CD4-positive, alpha-beta T cell treated with Interleukin-6 at 100 ng/mL for 8 hours (primary cell): ENCODE results near the gene L2HGDH.

ENCODE experiments used
- DNase-seq: peaks from one replicate; pipeline ENCODE4 v3.0.0-alpha.2; 2020; ENCODE audit warnings: mixed read lengths, low spot score

Gene L2HGDH

GRCh38 chr14:50288146-50288545 lies 23.9 kb downstream of the L2HGDH start:
- DNase-seq: no peak

GRCh38 chr14:50285861-50286260 lies 26.2 kb downstream of the L2HGDH start:
- DNase-seq: no peak

GRCh38 chr14:50272498-50272897 lies 39.5 kb downstream of the L2HGDH start:
- no peak for DNase-seq

DNA sequence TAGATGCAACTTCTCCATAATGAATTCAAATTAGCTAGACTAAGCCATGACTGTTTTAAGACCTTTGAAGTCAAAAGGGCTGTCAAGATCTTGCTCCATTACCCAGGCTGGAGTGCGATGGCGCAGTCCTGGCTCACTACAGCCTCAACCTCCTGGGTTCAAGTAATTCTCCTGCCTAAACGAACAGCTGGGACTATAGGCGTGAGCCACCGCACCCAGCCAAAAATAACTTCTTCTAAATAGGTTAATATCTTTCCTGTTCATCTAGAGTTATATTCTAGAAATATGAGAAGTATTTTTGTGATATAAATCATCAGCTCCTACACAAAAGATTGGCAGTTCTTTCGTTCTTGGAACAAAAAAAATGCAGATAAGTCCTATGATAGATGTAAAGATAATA lies 41.1 kb downstream of the L2HGDH start:
- no peak for DNase-seq

- no peak for DNase-seq
These were observed 47.0 kb downstream of the L2HGDH start for GRCh38 chr14:50265029-50265428.

DNA sequence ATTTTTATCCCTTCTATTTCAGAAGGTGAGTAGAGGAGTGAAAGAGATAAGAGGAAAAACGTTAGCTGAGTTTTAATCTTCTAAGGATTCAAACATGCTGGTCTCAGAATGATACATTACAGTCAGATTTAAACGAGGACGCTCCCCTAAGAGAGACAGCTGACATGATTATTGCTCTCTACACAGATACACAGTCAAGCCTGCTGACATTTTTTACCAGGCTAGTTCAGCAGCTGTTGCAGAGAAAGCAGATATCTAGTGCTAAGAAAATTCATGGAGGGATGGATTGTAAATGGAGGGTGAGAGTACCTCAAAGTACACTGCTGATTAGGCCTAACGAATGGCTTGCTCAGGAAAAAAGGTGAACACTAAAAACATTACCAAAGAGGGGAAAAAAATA lies 48.7 kb downstream of the L2HGDH start:
- no peak for DNase-seq

- no peak for DNase-seq
These were observed 49.2 kb downstream of the L2HGDH start for GRCh38 chr14:50262865-50263264.

DNA sequence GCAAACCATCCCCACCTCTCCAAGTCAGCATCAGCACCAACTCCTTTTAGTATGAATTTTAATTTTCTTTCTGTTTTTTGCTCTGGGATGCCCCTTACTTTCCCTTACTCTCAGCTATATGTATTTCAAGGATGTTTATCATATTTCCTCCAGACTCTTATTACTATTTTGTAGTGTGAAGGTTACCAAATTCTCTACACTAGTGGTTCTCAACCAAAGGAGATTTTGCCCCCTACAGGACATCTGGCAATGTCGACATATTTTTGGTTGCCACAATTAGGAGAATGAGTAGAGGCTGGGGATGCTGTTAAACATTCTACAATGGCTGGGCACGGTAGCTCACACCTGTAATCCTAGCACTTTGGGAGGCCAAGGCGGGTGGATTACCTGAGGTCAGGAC lies 51.5 kb downstream of the L2HGDH start:
- DNase-seq: peak; percentile 24

GRCh38 chr14:50260072-50260471 lies 52.0 kb downstream of the L2HGDH start:
- DNase-seq: no peak

GRCh38 chr14:50257732-50258131 lies 54.3 kb downstream of the L2HGDH start:
- no peak for DNase-seq

- DNase-seq: no peak
These were observed 57.8 kb downstream of the L2HGDH start for GRCh38 chr14:50254248-50254647.

GRCh38 chr14:50249136-50249775 lies 62.8 kb downstream of the L2HGDH start:
- no peak for DNase-seq

DNA sequence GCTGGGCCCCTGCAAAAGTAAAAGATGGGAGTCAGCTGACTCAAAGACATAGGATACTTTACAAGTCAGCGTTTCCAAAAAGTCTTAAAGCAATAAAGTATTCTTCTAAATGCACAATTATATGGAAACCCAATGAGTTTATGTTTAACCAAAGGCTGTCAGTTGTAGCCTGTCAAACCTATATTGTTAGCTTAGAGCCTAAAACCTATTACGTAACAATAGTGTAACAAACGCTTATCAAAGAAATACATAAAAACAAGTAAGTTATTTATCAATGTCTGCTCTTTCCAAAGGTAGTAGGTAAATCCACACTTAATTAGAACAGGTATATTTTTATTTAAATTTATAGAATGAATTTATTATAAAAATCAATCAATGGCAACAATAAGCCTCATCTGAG lies 64.8 kb downstream of the L2HGDH start:
- DNase-seq: no peak

DNA sequence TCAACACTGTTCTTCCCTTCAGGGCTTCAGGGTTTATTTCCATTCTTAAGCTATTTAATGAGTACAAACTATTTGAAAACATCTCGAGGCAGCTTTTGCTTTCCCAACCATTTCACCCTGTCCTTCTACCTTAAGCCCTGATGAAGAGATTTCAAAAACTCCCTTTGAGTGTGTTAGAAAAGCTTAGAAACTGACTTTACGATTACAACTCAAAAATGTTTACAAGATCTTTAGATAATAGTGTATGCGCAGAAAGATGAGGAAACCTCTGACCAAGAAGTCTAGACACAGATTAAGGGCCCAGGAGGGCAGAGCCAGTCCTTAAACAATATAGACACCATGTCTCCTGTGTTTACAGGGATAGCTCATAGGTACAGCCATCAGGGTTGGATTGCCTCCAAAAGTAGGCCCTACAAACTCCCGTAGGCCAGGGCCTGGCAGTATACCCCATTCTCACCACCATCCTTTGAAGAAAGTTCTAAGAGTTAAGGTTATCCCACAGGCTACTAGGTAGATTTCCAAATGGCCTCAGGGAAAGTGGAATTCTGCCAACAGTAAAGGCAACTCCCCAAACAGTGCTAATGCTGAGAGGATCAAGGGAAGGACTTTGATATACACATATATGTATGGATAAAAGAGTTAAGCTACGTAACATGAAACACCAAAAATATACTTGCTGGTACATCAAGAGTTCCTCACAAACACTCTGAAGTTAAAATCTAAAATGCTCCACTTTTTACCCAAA lies 69.3 kb downstream of the L2HGDH start:
- no peak for DNase-seq

DNA sequence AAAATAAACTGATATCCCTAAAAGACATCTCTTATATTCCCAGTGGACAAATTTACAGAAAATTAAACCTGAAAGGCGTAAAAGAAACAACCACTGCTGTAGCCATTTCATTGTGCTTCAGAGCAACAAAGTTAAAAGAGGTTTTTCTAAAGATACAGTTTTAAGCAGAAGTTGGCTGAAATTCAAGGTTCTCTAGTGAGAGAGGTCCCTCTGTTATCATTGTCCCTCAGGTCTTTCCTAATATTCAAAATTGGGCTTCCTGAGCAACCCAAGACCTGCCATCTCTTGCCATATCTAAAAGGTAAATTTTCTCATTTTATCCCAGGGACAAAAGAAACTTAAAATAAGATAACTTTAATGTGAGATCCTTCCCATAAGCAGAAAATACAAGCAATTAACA lies 69.9 kb downstream of the L2HGDH start:
- DNase-seq: no peak

GRCh38 chr14:50237427-50237826 lies 74.6 kb downstream of the L2HGDH start:
- DNase-seq: no peak

GRCh38 chr14:50233951-50234250 lies 78.1 kb downstream of the L2HGDH start:
- no peak for DNase-seq

DNA sequence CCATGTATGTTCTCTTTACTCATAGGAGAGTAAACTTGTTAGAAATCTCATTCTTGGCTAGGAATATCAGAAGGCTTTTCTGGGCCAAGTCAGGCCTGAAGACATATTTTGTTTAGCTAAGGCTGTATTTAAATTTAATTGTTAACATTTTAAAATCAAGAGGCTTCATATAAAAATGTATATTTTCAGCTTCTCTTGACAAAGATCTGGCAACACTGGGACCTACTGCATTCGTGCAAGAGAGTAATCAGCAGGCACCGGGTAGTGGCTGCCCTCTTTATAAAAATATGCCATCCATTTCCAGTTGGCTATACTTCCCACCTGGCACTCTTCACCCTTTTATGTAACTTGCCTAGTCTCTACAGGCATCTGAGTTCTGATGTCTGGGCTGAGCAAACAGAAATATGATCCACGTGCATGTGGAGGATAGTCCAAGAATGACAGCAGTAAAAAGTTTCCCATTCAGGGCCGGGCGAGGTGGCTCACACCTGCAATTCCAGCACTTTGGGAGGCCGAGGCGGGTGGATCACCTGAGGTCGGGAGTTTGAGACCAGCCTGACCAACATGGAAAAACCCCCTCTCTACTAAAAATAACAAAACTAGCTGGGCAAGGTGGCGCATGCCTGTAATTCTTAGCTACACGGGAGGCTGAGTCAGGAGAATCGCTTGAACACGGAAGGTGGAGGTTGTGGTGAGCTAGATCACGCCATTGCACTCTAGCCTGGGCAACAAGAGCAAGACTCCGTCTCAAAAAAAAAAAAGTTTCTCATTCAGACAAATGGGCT lies 78.7 kb downstream of the L2HGDH start:
- peak; percentile 15 for DNase-seq

- DNase-seq: no peak
These were observed 79.8 kb downstream of the L2HGDH start for GRCh38 chr14:50232276-50232642.

DNA sequence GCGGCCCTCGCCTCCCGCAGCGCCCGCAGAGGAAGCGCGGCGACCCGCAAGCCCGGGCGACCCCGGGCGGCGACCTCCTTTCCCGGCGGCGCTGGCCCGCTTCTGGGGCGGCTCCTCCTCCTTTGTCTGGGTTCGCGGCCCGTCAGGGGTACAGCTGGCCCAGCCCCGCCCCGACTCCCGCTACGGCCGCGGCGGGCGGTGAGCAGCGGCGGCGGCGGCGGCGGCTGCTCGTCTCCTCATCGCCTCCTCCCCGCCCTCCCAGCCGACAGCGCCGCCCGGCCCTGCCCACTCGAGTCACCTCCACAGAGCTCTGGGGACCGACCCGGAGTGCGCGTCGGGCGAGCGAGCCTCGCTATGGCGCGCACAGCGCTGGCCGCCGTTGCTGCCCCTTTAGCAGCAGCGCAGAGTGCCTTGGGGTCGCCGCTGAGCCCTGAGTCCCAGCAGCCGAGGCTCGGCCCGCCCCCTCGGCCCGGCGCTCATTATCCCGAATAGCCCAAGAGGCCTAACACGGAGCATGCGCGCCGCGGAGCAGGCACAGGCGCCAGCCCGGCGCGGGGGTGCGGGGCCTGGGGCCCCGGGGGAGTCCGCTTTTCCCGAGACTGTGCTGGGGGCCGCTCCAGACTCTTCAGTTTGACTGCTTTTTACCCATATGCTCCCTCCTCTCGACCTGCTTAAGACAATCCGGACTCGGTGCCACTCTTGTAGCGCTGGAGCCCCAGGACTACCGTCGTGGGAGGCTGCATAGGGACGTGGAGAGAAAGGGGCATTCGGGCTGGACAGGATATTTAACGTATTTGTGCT lies 80.4 kb downstream of the L2HGDH start, which contains the start of gene SOS2:
SOS2 (minus strand) TSS at position 104 of the 801 bp plus-strand sequence. CDS start 295 bp downstream, outside the sequence.
- peak; percentile 73 for DNase-seq

DNA sequence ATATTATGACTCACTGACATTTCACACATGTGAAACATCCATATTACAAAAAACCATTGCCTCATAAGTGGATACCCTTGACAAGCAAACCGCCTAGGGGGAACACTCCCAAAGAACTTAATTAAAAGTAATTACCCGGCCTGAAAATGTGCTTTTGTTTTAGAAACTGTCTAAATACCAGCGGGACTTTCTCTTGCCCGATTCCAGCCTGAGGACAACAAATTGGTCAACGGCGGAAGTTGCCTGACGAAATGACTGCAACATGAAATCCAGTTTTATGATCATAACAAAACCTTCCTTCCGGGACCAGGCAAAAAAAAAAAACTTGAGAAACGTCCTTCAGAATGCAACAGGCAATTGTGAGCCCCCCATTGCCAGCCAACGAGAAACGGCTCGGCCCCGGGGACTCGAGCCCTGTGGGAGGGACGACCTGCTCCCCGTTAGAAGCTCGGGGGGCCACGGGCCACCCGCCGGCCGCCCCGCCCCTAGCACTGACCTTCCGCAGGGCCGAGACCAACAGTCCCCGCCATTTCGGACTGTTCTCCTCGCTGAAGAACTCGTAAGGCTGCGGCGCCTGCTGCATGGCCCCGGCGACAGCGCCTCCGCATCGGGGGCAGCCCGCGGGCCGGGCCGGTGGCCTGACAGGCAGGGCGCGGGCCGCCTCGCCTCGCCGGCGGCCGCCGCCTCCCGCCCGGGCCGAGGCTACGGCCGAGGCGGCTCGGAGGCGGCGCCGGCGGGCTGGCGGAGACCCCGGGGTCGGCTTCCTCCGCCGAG lies 81.1 kb downstream of the L2HGDH start:
- peak; percentile 31 for DNase-seq

GRCh38 chr14:50230401-50230700 lies 81.7 kb downstream of the L2HGDH start:
- DNase-seq: peak; percentile 43
